H1 (cell line): ENCODE data around the gene COL1A1. TPM values are rescaled to one million over a fixed set of nuclear protein-coding genes. Genes with fewer than 3 reads are reported as not detected.
A peak's percentile ranks its signal among the peaks of the same experiment; 100 is the strongest.

Source experiments
- CTCF ChIA-PET: fragments of 300-600 bp; sonication (Branson Sonifier 250); formaldehyde crosslinking; loops from one replicate; lab custom pipeline; 2021; ENCODE audit not compliant: partially characterized antibody; lab: Charles Lee
- POLR2A ChIA-PET: fragments of 300-600 bp; sonication (Branson Sonifier 250); formaldehyde crosslinking; loops from one replicate; lab custom pipeline; 2021; ENCODE audit warnings: inconsistent platforms; ENCODE audit not compliant: partially characterized antibody; lab: Charles Lee
- DNase-seq, 2 experiments: peaks; one replicate each; pipeline versions ENCODE4 v3.0.0 to v3.0.0-alpha.2; 2010 to 2022; ENCODE audit warnings: low spot score in 2 of 2, low read depth in 1 of 2, mixed read lengths in 1 of 2
- FAIRE-seq: peaks from 2 replicates; lab custom pipeline; 2011; peaks lifted over from hg19 to GRCh38; lab: Jason Lieb, UNC
- H2AFZ ChIP-seq: 2 replicates; pipeline ENCODE4 v1.8.1; 2012; ENCODE audit warnings: low read length, inconsistent platforms
- H2AK5ac ChIP-seq: 2 replicates; pipeline ENCODE4 v1.6.1; 2013; ENCODE audit warnings: low read depth, low read length
- H2BK120ac ChIP-seq: replicated peaks from 2 replicates; pipeline ENCODE3; 2013; ENCODE audit warnings: low read depth, low read length, inconsistent platforms
- H2BK12ac ChIP-seq: 2 replicates; pipeline ENCODE4 v1.6.1; 2013; ENCODE audit warnings: low read depth, low read length
- H2BK15ac ChIP-seq: 2 replicates; pipeline ENCODE4 v1.6.1; 2013; ENCODE audit warnings: low read length
- H2BK20ac ChIP-seq: 2 replicates; pipeline ENCODE4 v1.6.1; 2013; ENCODE audit warnings: low read length
- H2BK5ac ChIP-seq: 2 replicates; pipeline ENCODE4 v1.6.1; 2013; ENCODE audit warnings: low read depth, low read length
- H3K14ac ChIP-seq: 2 replicates; pipeline ENCODE4 v1.6.1; 2013; ENCODE audit warnings: inconsistent platforms; ENCODE audit not compliant: insufficient read length
- H3K18ac ChIP-seq: 2 replicates; pipeline ENCODE4 v1.6.1; 2013; ENCODE audit warnings: low read length; ENCODE audit errors: extremely low read depth
- H3K23ac ChIP-seq: 2 replicates; pipeline ENCODE4 v1.6.1; 2013; ENCODE audit warnings: inconsistent platforms; ENCODE audit not compliant: insufficient read length
- H3K23me2 ChIP-seq: 2 replicates; pipeline ENCODE4 v1.6.1; 2013; ENCODE audit warnings: low read depth, low read length
- H3K27ac ChIP-seq: 2 replicates; pipeline ENCODE4 v1.6.1; 2011; ENCODE audit warnings: low read depth, low read length, inconsistent platforms
- H3K27me3 ChIP-seq, 4 experiments: replicated peaks in 1 of 4; 1 replicate in 1 of 4; 2 replicates in 3 of 4; pipeline versions ENCODE4 v1.6.1 to v1.8.1; 2011 to 2013; ENCODE audit warnings: low read length in 3 of 4, mild to moderate bottlenecking in 3 of 4, inconsistent platforms in 2 of 4, mixed read lengths in 2 of 4, moderate library complexity in 1 of 4; ENCODE audit not compliant: control insufficient read depth in 3 of 4, insufficient read depth in 3 of 4; ENCODE audit errors: extremely low read depth in 1 of 4
- H3K36me3 ChIP-seq, 4 experiments: 2 replicates each; pipeline versions ENCODE4 v1.6.1 to v1.8.1; 2011 to 2013; ENCODE audit warnings: mild to moderate bottlenecking in 4 of 4, low read length in 3 of 4, moderate library complexity in 2 of 4, control low read depth in 1 of 4, inconsistent platforms in 1 of 4; ENCODE audit not compliant: insufficient read depth in 4 of 4, control insufficient read depth in 2 of 4
- H3K4ac ChIP-seq: replicated peaks from 2 replicates; pipeline ENCODE3; 2013; ENCODE audit warnings: low read length, low read depth, mixed read lengths, inconsistent platforms; ENCODE audit not compliant: insufficient read length
- H3K4me1 ChIP-seq, 4 experiments: replicated peaks in 1 of 4; 1 replicate in 1 of 4; 2 replicates in 3 of 4; pipeline versions ENCODE4 v1.6.1 to v1.8.1; 2011 to 2013; ENCODE audit warnings: low read length in 3 of 4, inconsistent platforms in 2 of 4, mixed read lengths in 1 of 4; ENCODE audit not compliant: insufficient read depth in 4 of 4, control insufficient read depth in 3 of 4
- H3K4me2 ChIP-seq, 2 experiments: 2 replicates each; pipeline versions ENCODE4 v1.6.1 to v1.8.1; 2011 to 2013; ENCODE audit warnings: low read depth in 2 of 2, low read length in 2 of 2, control low read depth in 1 of 2, inconsistent platforms in 1 of 2, mild to moderate bottlenecking in 1 of 2; ENCODE audit not compliant: insufficient read depth in 1 of 2
- H3K4me3 ChIP-seq, 4 experiments: fragments of 200-600, 300-600 bp in 1 of 4; sonication (generic), shearing (Covaris generic), sonication (Bioruptor Twin) in 1 of 4; 2 replicates each; pipeline versions ENCODE4 v1.5.1 to v1.8.1; 2011 to 2016; ENCODE audit warnings: low read length in 4 of 4, low read depth in 3 of 4, control low read depth in 2 of 4, inconsistent platforms in 2 of 4, mild to moderate bottlenecking in 2 of 4, mixed read lengths in 1 of 4, moderate library complexity in 1 of 4; ENCODE audit not compliant: insufficient read depth in 2 of 4; ENCODE audit errors: extremely low read depth in 1 of 4
- H3K56ac ChIP-seq: replicated peaks from 2 replicates; pipeline ENCODE3; 2013; ENCODE audit warnings: low read depth, mild to moderate bottlenecking, mixed read lengths, low read length, inconsistent platforms; ENCODE audit not compliant: insufficient read length
- H3K79me1 ChIP-seq: 2 replicates; pipeline ENCODE4 v1.6.1; 2013; ENCODE audit warnings: low read depth, low read length, control low read depth
- H3K79me2 ChIP-seq, 2 experiments: 2 replicates each; pipeline versions ENCODE4 v1.6.1 to v1.8.1; 2012 to 2013; ENCODE audit warnings: low read length in 2 of 2, mild to moderate bottlenecking in 2 of 2, inconsistent platforms in 1 of 2; ENCODE audit not compliant: insufficient read depth in 2 of 2, control insufficient read depth in 1 of 2
- H3K9ac ChIP-seq, 4 experiments: replicated peaks in 1 of 4; 1 replicate in 1 of 4; 2 replicates in 3 of 4; pipeline versions ENCODE4 v1.6.1 to v1.8.1; 2011 to 2013; ENCODE audit warnings: low read depth in 3 of 4, low read length in 3 of 4, control low read depth in 2 of 4, mild to moderate bottlenecking in 2 of 4, moderate library complexity in 2 of 4, inconsistent platforms in 1 of 4; ENCODE audit errors: extremely low read depth in 1 of 4
- H3K9me3 ChIP-seq, 2 experiments: 2 replicates each; pipeline versions ENCODE4 v1.6.1 to v1.8.1; 2012 to 2013; ENCODE audit warnings: mild to moderate bottlenecking in 2 of 2, moderate library complexity in 2 of 2, control low read depth in 1 of 2, inconsistent platforms in 1 of 2, low read depth in 1 of 2, low read length in 1 of 2, mixed read lengths in 1 of 2; ENCODE audit not compliant: insufficient read depth in 2 of 2
- H4K20me1 ChIP-seq, 2 experiments: replicated peaks in 1 of 2; 2 replicates each; pipeline versions ENCODE3 to v1.8.1; 2011 to 2013; ENCODE audit warnings: inconsistent platforms in 2 of 2, low read length in 2 of 2, mild to moderate bottlenecking in 1 of 2; ENCODE audit not compliant: insufficient read depth in 2 of 2, control insufficient read depth in 1 of 2
- H4K5ac ChIP-seq: 2 replicates; pipeline ENCODE4 v1.6.1; 2013; ENCODE audit warnings: low read length, low read depth, mixed read lengths, inconsistent platforms; ENCODE audit not compliant: insufficient read length
- H4K8ac ChIP-seq: 2 replicates; pipeline ENCODE4 v1.8.0; 2013; ENCODE audit warnings: mild to moderate bottlenecking, moderate library complexity, low read length, inconsistent platforms; ENCODE audit not compliant: insufficient read depth; ENCODE audit errors: extremely low read depth
- H4K91ac ChIP-seq: replicated peaks from 2 replicates; pipeline ENCODE3; 2013; ENCODE audit warnings: low read length, mixed read lengths, inconsistent platforms; ENCODE audit not compliant: insufficient read length
- CEBPB ChIP-seq: IDR thresholded peaks from 2 replicates; pipeline ENCODE4 v1.6.1; 2012; ENCODE audit warnings: low read depth, low read length
- EGR1 ChIP-seq: IDR thresholded peaks from 2 replicates; pipeline ENCODE4 v1.6.1; 2011; ENCODE audit warnings: low read depth, low read length, borderline replicate concordance
- EZH2 ChIP-seq: fragments of 200-600 bp; sonication (generic); IDR thresholded peaks from 2 replicates; pipeline ENCODE4 v1.7.1; 2012; ENCODE audit warnings: low read depth, mild to moderate bottlenecking, moderate library complexity, low read length, inconsistent platforms; ENCODE audit not compliant: severe bottlenecking
- GTF2F1 ChIP-seq: IDR thresholded peaks from 2 replicates; pipeline ENCODE4 v1.6.1; 2012; ENCODE audit warnings: low read depth, low read length, improper control_type of control experiment, borderline replicate concordance
- POLR2AphosphoS5 ChIP-seq: IDR thresholded peaks from 2 replicates; pipeline ENCODE4 v1.6.1; 2011; ENCODE audit warnings: low read depth, low read length
- RNF2 ChIP-seq: fragments of 200-900, 300-1000 bp; sonication (generic); IDR thresholded peaks from 2 replicates; pipeline ENCODE4 v1.7.1; 2016; ENCODE audit warnings: borderline replicate concordance, low read depth, mild to moderate bottlenecking, antibody characterized with exemption, low read length; ENCODE audit not compliant: poor library complexity, severe bottlenecking; ENCODE audit errors: missing control alignments
- SIX5 ChIP-seq: IDR thresholded peaks from 2 replicates; pipeline ENCODE4 v1.6.1; 2011; ENCODE audit warnings: mild to moderate bottlenecking, low read depth, low read length
- SP2 ChIP-seq: IDR thresholded peaks from 2 replicates; pipeline ENCODE4 v1.6.1; 2012; ENCODE audit warnings: mild to moderate bottlenecking, low read length, inconsistent platforms
- WGBS, 2 experiments: shearing (Covaris generic) in 1 of 2; methylation state at CpG; one replicate each; pipeline versions ENCODE4 v1.1.6 to v1.1.7; 2013 to 2015; ENCODE audit warnings: low lambda C conversion rate in 2 of 2, mixed read lengths in 2 of 2, inconsistent platforms in 1 of 2, low coverage in 1 of 2, missing lambda C conversion rate in 1 of 2; ENCODE audit not compliant: insufficient replicate concordance in 2 of 2, insufficient coverage in 1 of 2, insufficient read length in 1 of 2; ENCODE audit errors: extremely low coverage in 1 of 2, missing lambda C conversion rate in 1 of 2; 5-methylcytosine and 5-hydroxymethylcytosine counted together
- polyA plus RNA-seq, 7 experiments: library from polyadenylated mRNA; depleted of rRNA in 3 of 7; stranded (reverse) in 5 of 7; unstranded in 2 of 7; fragments of >200 nt in 5 of 7; fragments of 200-250 nt in 2 of 7; gene quantifications; 1 replicate in 5 of 7; 2 replicates in 1 of 7; 4 replicates in 1 of 7; pipeline versions ENCODE4 v1.2.1 to v1.2.3, GENCODE V29; 2011 to 2013; ENCODE audit warnings: missing spikeins in 2 of 7, mixed read lengths in 2 of 7
- total RNA-seq: library from RNA; stranded (reverse); fragmentation: NEBNext Ultra II Directional; extraction: Animal tissue kit (Norgen Biotek cat#: 25700); gene quantifications from 2 replicates; pipeline ENCODE4 v1.2.1, GENCODE V29; 2021
- TF ChIP-seq, protein P1 (sequence below): IDR thresholded peaks from 2 replicates; pipeline ENCODE4 v1.6.1; 2012; ENCODE audit warnings: inconsistent platforms

The COL1A1 gene
- total and polyA plus RNA-seq, 2 of the 8 experiments (the other 6 are each of a cell fraction or from before 2014, with no cell fraction given), result 14.1 to 80.4 TPM

DNA sequence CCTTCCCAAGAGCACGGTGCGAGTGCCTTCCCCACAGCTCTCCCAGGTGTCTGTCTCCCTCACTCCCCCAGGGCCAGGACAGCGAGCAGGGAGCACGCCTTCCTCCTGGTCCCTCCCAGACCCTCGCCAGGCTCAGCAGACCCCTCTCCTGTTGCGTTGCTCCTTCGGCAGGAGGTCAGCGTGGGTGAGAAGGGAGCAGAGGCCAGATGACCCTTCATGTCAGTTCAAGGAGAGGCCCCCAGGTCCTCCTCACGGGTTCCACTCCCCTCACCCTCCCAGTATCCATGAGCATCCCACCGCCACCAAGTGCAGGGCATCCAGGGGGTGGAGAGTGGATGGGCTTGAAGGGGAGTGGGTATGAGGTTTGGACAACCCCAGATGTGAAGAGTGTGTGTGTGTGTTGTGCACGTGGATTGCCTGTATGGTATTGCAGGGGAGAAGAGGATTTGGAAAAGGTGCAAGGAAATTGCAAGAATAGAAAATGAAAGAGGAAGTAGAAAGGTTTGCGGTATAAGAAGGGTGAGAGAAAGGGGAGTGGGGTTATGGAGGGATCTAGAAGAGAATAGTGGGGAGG, 17.9 kb downstream of the COL1A1 start:
- peak overlapping the region; percentile 82; the same call in 1 of the 2 replicates for H2BK15ac ChIP-seq
- no peaks in the 10 kb centered on the region for H3K79me2 ChIP-seq
- H3K4me3 ChIP-seq, result no peak overlapping the region
- peak overlapping the region; percentile 7 for H4K91ac ChIP-seq
- no peak overlapping the region for H3K27ac ChIP-seq
- H3K4me2 ChIP-seq, result no peak overlapping the region
- H3K79me1 ChIP-seq, result no peaks in the 10 kb centered on the region
- no peak overlapping the region for H3K4ac ChIP-seq
- no peak overlapping the region for H3K9ac ChIP-seq
- H4K8ac ChIP-seq, result no peak overlapping the region; the same call in 1 of the 2 replicates
- DNase-seq (no peak), FAIRE-seq (no peak)
- POLR2A ChIA-PET, result interaction anchor here (1.1 to 1.4 kb wide), 3 partner anchors 17 to 82 kb away, joined by 3 read pairs; no protein-coding TSS in a partner anchor
- no peaks in the 10 kb centered on the region for H3K23me2 ChIP-seq
- no peaks in the 10 kb centered on the region for H3K27me3 ChIP-seq
- peaks cover 1 to 2% of the 10 kb centered on the region in 2 experiments for H4K20me1 ChIP-seq
- H2BK5ac ChIP-seq, result peak overlapping the region; percentile 85
- no peak overlapping the region for H2BK20ac ChIP-seq
- H3K56ac ChIP-seq, result no peak overlapping the region
- H4K5ac ChIP-seq, result no peak overlapping the region
- H2AFZ ChIP-seq, result no peak overlapping the region
- H3K18ac ChIP-seq, result peak overlapping the region; percentile 60
- no peak overlapping the region for H2BK120ac ChIP-seq
- no peaks in the 10 kb centered on the region for H3K9me3 ChIP-seq
- H3K36me3 ChIP-seq, result peaks cover 3 to 27% (median 14%) of the 10 kb centered on the region in 4 experiments; a peak in 5 of 8 replicates
- 78 to 100% methylated on average over 1 to 11 of the region's 12 CpGs for WGBS, 2 experiments
- peaks cover 2 to 18% (median 6%) of the 10 kb centered on the region in 4 experiments; a peak in 6 of 7 replicates for H3K4me1 ChIP-seq
- no peak overlapping the region for H3K23ac ChIP-seq
- peak overlapping the region; percentile 75; the same call in 1 of the 2 replicates for H2BK12ac ChIP-seq
- H2AK5ac ChIP-seq, result peak overlapping the region; percentile 80; the same call in 1 of the 2 replicates
- no peak overlapping the region for H3K14ac ChIP-seq
- CTCF ChIA-PET, result interaction anchor here (1.0 to 3.4 kb wide), 3 partner anchors 13 to 14 kb away, joined by 3 to 22 read pairs (median 13); no protein-coding TSS in a partner anchor
- TF ChIP-seq SIX5 (no peak), EZH2 (no peak), GTF2F1 (no peak), EGR1 (no peak), CEBPB (no peak), SP2 (no peak), RNF2 (no peak), POLR2AphosphoS5 (no peak)
- TF ChIP-seq, protein P1, sequence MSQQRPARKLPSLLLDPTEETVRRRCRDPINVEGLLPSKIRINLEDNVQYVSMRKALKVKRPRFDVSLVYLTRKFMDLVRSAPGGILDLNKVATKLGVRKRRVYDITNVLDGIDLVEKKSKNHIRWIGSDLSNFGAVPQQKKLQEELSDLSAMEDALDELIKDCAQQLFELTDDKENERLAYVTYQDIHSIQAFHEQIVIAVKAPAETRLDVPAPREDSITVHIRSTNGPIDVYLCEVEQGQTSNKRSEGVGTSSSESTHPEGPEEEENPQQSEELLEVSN, result no peak
